Activated CD8-positive, alpha-beta T cell treated with anti-CD3 and anti-CD28 coated beads for 36 hours (primary cell): ENCODE results near the gene SLX4IP. TPM values are rescaled to one million over a fixed set of nuclear protein-coding genes. Genes with fewer than 3 reads are reported as not detected.
A peak's percentile ranks its signal among the peaks of the same experiment; 100 is the strongest.

ENCODE experiments used
- ATAC-seq: fragments of 200-7000 bp; cut with Tn5 transposase; one replicate; pipeline ENCODE4 v1.10.0; 2021; ENCODE audit warnings: mild to moderate bottlenecking, moderate library complexity
- CTCF ChIA-PET: fragments of 350-600 bp; sonication (Branson Sonifier 250); formaldehyde crosslinking; loops from one replicate; lab custom pipeline; 2021; ENCODE audit warnings: antibody characterized with exemption; lab: Charles Lee
- POLR2A ChIA-PET: fragments of 350-600 bp; sonication (Branson Sonifier 250); formaldehyde crosslinking; loops from one replicate; lab custom pipeline; 2021; ENCODE audit warnings: antibody characterized with exemption; lab: Charles Lee
- DNase-seq: peaks from one replicate; pipeline ENCODE4 v3.0.0-alpha.2; 2020
- H3K27ac Mint-ChIP-seq: one replicate; pipeline ENCODE4 v1.8.0; 2021; ENCODE audit warnings: mild to moderate bottlenecking, mixed read lengths
- H3K27me3 Mint-ChIP-seq: one replicate; pipeline ENCODE4 v1.8.0; 2021; ENCODE audit warnings: mixed read lengths
- H3K36me3 Mint-ChIP-seq: one replicate; pipeline ENCODE4 v1.8.0; 2021; ENCODE audit warnings: low read depth, mixed read lengths
- H3K4me1 Mint-ChIP-seq: one replicate; pipeline ENCODE4 v1.8.0; 2021; ENCODE audit warnings: low read depth, mixed read lengths
- H3K4me3 Mint-ChIP-seq: one replicate; pipeline ENCODE4 v1.8.0; 2021; ENCODE audit warnings: mild to moderate bottlenecking, moderate library complexity, mixed read lengths
- H3K9me3 Mint-ChIP-seq: one replicate; pipeline ENCODE4 v1.8.0; 2021; ENCODE audit warnings: mixed read lengths
- CTCF ChIP-seq: fragments of 200-600 bp; IDR thresholded peaks from one replicate; pipeline ENCODE4 v1.8.0; 2022; ENCODE audit warnings: antibody characterized with exemption, mild to moderate bottlenecking
- intact Hi-C: fragments of 100-400 bp; cut with micrococcal nuclease; formaldehyde crosslinking; loops from one replicate; pipeline ENCODE4 v1.10.0; 2022
- total RNA-seq, 2 experiments: library from RNA; stranded (reverse); gene quantifications; one replicate each; pipeline ENCODE4 v1.2.3, GENCODE V29; 2021

Gene SLX4IP
- total RNA-seq, 2 experiments from 2014 or later, result 6.5 to 7.3 TPM

GRCh38 chr20:10428008-10428407, 7.1 kb upstream of the SLX4IP start:
- no peaks in the 10 kb centered on the region for H3K9me3 Mint-ChIP-seq
- peak overlapping the region; percentile 28 for H3K27ac Mint-ChIP-seq
- POLR2A ChIA-PET, result no interaction called here
- H3K4me1 Mint-ChIP-seq, result peaks cover 45% of the 10 kb centered on the region
- no peaks in the 10 kb centered on the region for H3K27me3 Mint-ChIP-seq
- H3K4me3 Mint-ChIP-seq, result no peak overlapping the region
- ATAC-seq (no peak), DNase-seq (no peak)
- TF ChIP-seq CTCF, result no peak
- intact Hi-C loops, result loop anchor here (5.0 to 10.0 kb wide), 2 partner anchors 451 to 813 kb away; no protein-coding TSS in a partner anchor
- CTCF ChIA-PET, result interaction anchor here (1.0 to 2.7 kb wide), 10 partner anchors 10 to 450 kb away, joined by 3 to 11 read pairs (median 4); no protein-coding TSS in a partner anchor
- peaks cover 7% of the 10 kb centered on the region for H3K36me3 Mint-ChIP-seq

- Mint-ChIP-seq H3K9me3 (no peaks in the 10 kb centered on the region), H3K4me3 (no peak overlapping the region), H3K27ac (peak overlapping the region; percentile 9), H3K4me1 (peaks cover 48% of the 10 kb centered on the region), H3K36me3 (peaks cover 10% of the 10 kb centered on the region), H3K27me3 (no peaks in the 10 kb centered on the region)
- intact Hi-C loops, result loop anchor here (5.0 to 10.0 kb wide), 2 partner anchors 452 to 815 kb away; no protein-coding TSS in a partner anchor
- TF ChIP-seq CTCF, result no peak
- no peak for ATAC-seq
- no peak for DNase-seq
- ChIA-PET CTCF (interaction anchor here (1.4 kb wide), 1 partner anchor 26 kb away, joined by 3 read pairs; no protein-coding TSS in a partner anchor), POLR2A (no interaction called here)
These were observed 5.6 kb upstream of the SLX4IP start for GRCh38 chr20:10429443-10429981.

GRCh38 chr20:10430000-10430466, 5.1 kb upstream of the SLX4IP start:
- Mint-ChIP-seq H3K27me3 (no peaks in the 10 kb centered on the region), H3K4me3 (no peak overlapping the region), H3K9me3 (no peaks in the 10 kb centered on the region), H3K4me1 (peaks cover 48% of the 10 kb centered on the region), H3K36me3 (peaks cover 10% of the 10 kb centered on the region), H3K27ac (no peak overlapping the region)
- ATAC-seq (no peak), DNase-seq (peak; percentile 11)
- ChIA-PET CTCF (interaction anchor here (1.4 kb wide), 1 partner anchor 25 kb away, joined by 3 read pairs; no protein-coding TSS in a partner anchor), POLR2A (no interaction called here)
- TF ChIP-seq CTCF, result no peak
- intact Hi-C loops, result loop anchor here (5.0 to 10.0 kb wide), 3 partner anchors 242 to 815 kb away; partner anchors contain the start of gene JAG1

- H3K27ac Mint-ChIP-seq, result peak overlapping the region; percentile 68
- ATAC-seq (no peak), DNase-seq (no peak)
- no peak overlapping the region for H3K4me3 Mint-ChIP-seq
- intact Hi-C loops, result loop anchor here (5.0 kb wide), 1 partner anchor 242 kb away; the partner anchor contains the start of gene JAG1
- CTCF ChIA-PET, result interaction anchor here (1.1 to 1.4 kb wide), 2 partner anchors 25 to 452 kb away, joined by 3 read pairs; no protein-coding TSS in a partner anchor
- POLR2A ChIA-PET, result no interaction called here
- no peaks in the 10 kb centered on the region for H3K27me3 Mint-ChIP-seq
- no peak for TF ChIP-seq CTCF
- peaks cover 49% of the 10 kb centered on the region for H3K4me1 Mint-ChIP-seq
- peaks cover 10% of the 10 kb centered on the region for H3K36me3 Mint-ChIP-seq
- H3K9me3 Mint-ChIP-seq, result no peaks in the 10 kb centered on the region
These were observed 4.4 kb upstream of the SLX4IP start for GRCh38 chr20:10430704-10431103.

- no peak for ATAC-seq
- intact Hi-C loops, result loop anchor here (5.0 kb wide), 1 partner anchor 240 kb away; the partner anchor contains the start of gene JAG1
- ChIA-PET CTCF (no interaction called here), POLR2A (no interaction called here)
- Mint-ChIP-seq H3K4me3 (peak overlapping the region; percentile 36), H3K36me3 (peaks cover 7% of the 10 kb centered on the region), H3K27ac (no peak overlapping the region), H3K4me1 (peaks cover 57% of the 10 kb centered on the region), H3K9me3 (no peaks in the 10 kb centered on the region), H3K27me3 (no peaks in the 10 kb centered on the region)
- DNase-seq, result no peak
- TF ChIP-seq CTCF, result no peak
These were observed 3.0 kb upstream of the SLX4IP start for GRCh38 chr20:10432079-10432478.
